HepG2 (cell line): Measurements from ENCODE around the gene BEGAIN. TPM values are rescaled to one million over a fixed set of nuclear protein-coding genes. Genes with fewer than 3 reads are reported as not detected.

Experiments
- ATAC-seq: fragments of 200-7000 bp; cut with Tn5 transposase; 3 replicates; pipeline ENCODE4 v1.9.1; 2020; ENCODE audit warnings: mild to moderate bottlenecking, moderate library complexity
- BruUV-seq: library from RNA; stranded (reverse); fragments of 400-500 nt; replicated peaks from 2 replicates; lab custom pipeline; 2021; lab: Mats Ljungman, UMichigan
- CTCF ChIA-PET: fragments of 300-600 bp; formaldehyde crosslinking; extraction: SDS; loops from one replicate; lab custom pipeline; 2021; ENCODE audit warnings: low total read pairs, inconsistent platforms, low intra/inter-chr PET ratio; lab: Yijun Ruan, JAX
- POLR2A ChIA-PET: fragments of 350-600 bp; sonication (Branson Sonifier 250); formaldehyde crosslinking; loops from one replicate; lab custom pipeline; 2020; ENCODE audit warnings: antibody characterized with exemption, inconsistent platforms; lab: Yijun Ruan, JAX
- DNase-seq: peaks from one replicate; pipeline ENCODE4 v3.0.0-alpha.2; 2015; ENCODE audit warnings: low spot score
- FAIRE-seq: peaks from 3 replicates; lab custom pipeline; 2011; peaks lifted over from hg19 to GRCh38; lab: Jason Lieb, UNC
- H2AFZ ChIP-seq: one replicate; pipeline ENCODE4 v1.6.1; 2011; ENCODE audit warnings: low read length, inconsistent platforms
- H3K27ac ChIP-seq: fragments of 300-600 bp; 3 replicates; pipeline ENCODE4 v1.8.0; 2011; ENCODE audit warnings: mixed run types, mild to moderate bottlenecking, mixed read lengths, low read length, inconsistent platforms; ENCODE audit not compliant: insufficient read depth; ENCODE audit errors: extremely low read length
- H3K27me3 ChIP-seq, 2 experiments: fragments of 200-600 bp in 1 of 2; 2 replicates in 1 of 2; 3 replicates in 1 of 2; pipeline versions ENCODE4 v1.6.0 to v1.8.0; 2011; ENCODE audit warnings: low read length in 2 of 2, mild to moderate bottlenecking in 2 of 2, moderate library complexity in 2 of 2, inconsistent platforms in 1 of 2; ENCODE audit not compliant: insufficient read depth in 2 of 2, control insufficient read depth in 1 of 2
- H3K36me3 ChIP-seq, 2 experiments: fragments of 200-600 bp in 1 of 2; replicated peaks in 1 of 2; 2 replicates in 1 of 2; 3 replicates in 1 of 2; pipeline versions ENCODE4 v1.5.1 to v1.8.0; 2011; ENCODE audit warnings: low read length in 2 of 2, inconsistent platforms in 1 of 2; ENCODE audit not compliant: insufficient read depth in 2 of 2, control insufficient read depth in 1 of 2
- H3K4me1 ChIP-seq: 2 replicates; pipeline ENCODE4 v1.5.1; 2012; ENCODE audit warnings: low read length, inconsistent platforms; ENCODE audit not compliant: insufficient read depth
- H3K4me2 ChIP-seq: 2 replicates; pipeline ENCODE4 v1.6.0; 2011; ENCODE audit warnings: low read depth, low read length, inconsistent platforms
- H3K4me3 ChIP-seq, 3 experiments: fragments of 200-600 bp in 1 of 3; sonication (generic), shearing (Covaris generic) in 1 of 3; replicated peaks in 1 of 3; 2 replicates each; pipeline ENCODE4 v1.5.1; 2011 to 2016; ENCODE audit warnings: low read length in 3 of 3, inconsistent platforms in 2 of 3, low read depth in 2 of 3, mild to moderate bottlenecking in 2 of 3, control low read depth in 1 of 3, mixed read lengths in 1 of 3; ENCODE audit not compliant: insufficient read depth in 1 of 3
- H3K79me2 ChIP-seq: one replicate; pipeline ENCODE4 v1.6.1; 2011; ENCODE audit warnings: low read length, inconsistent platforms; ENCODE audit not compliant: insufficient read depth
- H3K9ac ChIP-seq: 2 replicates; pipeline ENCODE4 v1.6.0; 2011; ENCODE audit warnings: mild to moderate bottlenecking, low read depth, low read length, inconsistent platforms; ENCODE audit not compliant: insufficient read depth
- H3K9me3 ChIP-seq: 2 replicates; pipeline ENCODE4 v1.5.1; 2012; ENCODE audit warnings: mild to moderate bottlenecking, low read length
- H4K20me1 ChIP-seq: 2 replicates; pipeline ENCODE4 v1.6.0; 2011; ENCODE audit warnings: inconsistent platforms, mild to moderate bottlenecking, low read length, moderate library complexity; ENCODE audit not compliant: insufficient read depth
- AFF4 ChIP-seq: sonication (generic); formaldehyde crosslinking; IDR thresholded peaks from 2 replicates; pipeline ENCODE4 v1.4.0; 2020; ENCODE audit warnings: missing genetic modification reagents
- CREBL2 ChIP-seq: sonication (generic); formaldehyde crosslinking; IDR thresholded peaks from 2 replicates; pipeline ENCODE4 v1.8.1; 2023; ENCODE audit warnings: missing genetic modification reagents, mild to moderate bottlenecking, borderline replicate concordance
- GTF2F1 ChIP-seq: fragments of 150-350 bp; IDR thresholded peaks from 2 replicates; pipeline ENCODE4 v1.6.1; 2014; ENCODE audit warnings: low read length
- NCOA2 ChIP-seq: sonication (generic); formaldehyde crosslinking; IDR thresholded peaks from 2 replicates; pipeline ENCODE4 v1.8.0; 2022; ENCODE audit warnings: inconsistent platforms
- PHF5A ChIP-seq: IDR thresholded peaks from one replicate; pipeline ENCODE4 v1.6.1; 2018; ENCODE audit warnings: low read depth, missing genetic modification reagents; ENCODE audit not compliant: unreplicated experiment
- POLR2G ChIP-seq: fragments of 200-400 bp; formaldehyde crosslinking; IDR thresholded peaks from 2 replicates; pipeline ENCODE4 v1.6.1; 2018; ENCODE audit warnings: mild to moderate bottlenecking, low read depth, low read length, moderate library complexity
- SMYD3 ChIP-seq: sonication (generic); formaldehyde crosslinking; IDR thresholded peaks from 2 replicates; pipeline ENCODE4 v1.8.1; 2023; ENCODE audit warnings: mild to moderate bottlenecking, missing genetic modification reagents
- SSRP1 ChIP-seq: IDR thresholded peaks from 2 replicates; pipeline ENCODE4 v1.6.1; 2016; ENCODE audit warnings: control low read depth
- SYNCRIP ChIP-seq: fragments of 200-400 bp; formaldehyde crosslinking; IDR thresholded peaks from 2 replicates; pipeline ENCODE4 v1.6.1; 2018; ENCODE audit warnings: mild to moderate bottlenecking, low read depth, low read length; ENCODE audit not compliant: insufficient read depth
- TBX2 ChIP-seq: sonication (generic); formaldehyde crosslinking; IDR thresholded peaks from 2 replicates; pipeline ENCODE4 v1.5.0; 2020; ENCODE audit warnings: missing genetic modification reagents, mild to moderate bottlenecking, borderline replicate concordance
- U2AF1 ChIP-seq: fragments of 200-400 bp; formaldehyde crosslinking; optimal IDR thresholded peaks from 2 replicates; pipeline ENCODE3; 2017; ENCODE audit warnings: mild to moderate bottlenecking, low read depth, low read length
- YY1 ChIP-seq: IDR thresholded peaks from 2 replicates; pipeline ENCODE4 v1.6.1; 2011; ENCODE audit warnings: low read length, low read depth, moderate library complexity, mild to moderate bottlenecking; ENCODE audit not compliant: insufficient read depth, insufficient replicate concordance
- ZFP41 ChIP-seq: sonication (generic); formaldehyde crosslinking; IDR thresholded peaks from 2 replicates; pipeline ENCODE4 v1.4.0; 2020; ENCODE audit warnings: mild to moderate bottlenecking, missing genetic modification reagents, borderline replicate concordance
- ZIK1 ChIP-seq: sonication (generic); formaldehyde crosslinking; IDR thresholded peaks from 2 replicates; pipeline ENCODE4 v1.5.0; 2020; ENCODE audit warnings: mild to moderate bottlenecking, low read depth, missing genetic modification reagents, borderline replicate concordance
- ZNF24 ChIP-seq: fragments of 450-650 bp; IDR thresholded peaks from 2 replicates; pipeline ENCODE4 v1.6.1; 2017; ENCODE audit warnings: antibody characterized with exemption, mild to moderate bottlenecking
- ZNF549 ChIP-seq: sonication (generic); formaldehyde crosslinking; IDR thresholded peaks from 2 replicates; pipeline ENCODE4 v1.5.0; 2020; ENCODE audit warnings: missing genetic modification reagents
- ZNF790 ChIP-seq: sonication (generic); formaldehyde crosslinking; IDR thresholded peaks from 2 replicates; pipeline ENCODE4 v1.8.0; 2022; ENCODE audit warnings: missing genetic modification reagents, mild to moderate bottlenecking, borderline replicate concordance
- WGBS: methylation state at CpG from one replicate; pipeline ENCODE4 v1.1.6; 2017; ENCODE audit warnings: low lambda C conversion rate; 5-methylcytosine and 5-hydroxymethylcytosine counted together
- in situ Hi-C: cut with HindIII; loops from 2 replicates; pipeline ENCODE4 v1.10.0; 2017; ENCODE audit warnings: low pct_unique_long_range_greater_than_20kb; ENCODE audit not compliant: extremely low pct_ligation_motif_present
- intact Hi-C: fragments of 100-400 bp; cut with micrococcal nuclease; formaldehyde crosslinking; loops from one replicate; pipeline ENCODE4 v1.10.0; 2022; ENCODE audit not compliant: unreplicated experiment
- polyA plus RNA-seq, 8 experiments: library from polyadenylated mRNA; depleted of rRNA in 3 of 8; stranded (reverse) in 7 of 8; unstranded in 1 of 8; fragments of >200 nt; fragmentation: Illumina TruSeq in 4 of 8; extraction: Trizol in 4 of 8; gene quantifications; 2 replicates each; pipeline versions ENCODE4 v1.2.1 to v1.2.3, GENCODE V29; 2011 to 2016; ENCODE audit warnings: low read depth in 4 of 8, missing spikeins in 1 of 8, mixed read lengths in 1 of 8; ENCODE audit not compliant: insufficient read depth in 1 of 8
- total RNA-seq, 5 experiments: library from RNA; depleted of rRNA; stranded (reverse); fragments of >200 nt; fragmentation: Illumina TruSeq; extraction: Trizol; gene quantifications; 2 replicates each; pipeline ENCODE4 v1.2.3, GENCODE V29; 2016; ENCODE audit warnings: low read depth in 1 of 5

Gene BEGAIN
- total and polyA plus RNA-seq, 2 of the 13 experiments (the other 11 are each of a cell fraction or from before 2014, with no cell fraction given), result not detected

DNA sequence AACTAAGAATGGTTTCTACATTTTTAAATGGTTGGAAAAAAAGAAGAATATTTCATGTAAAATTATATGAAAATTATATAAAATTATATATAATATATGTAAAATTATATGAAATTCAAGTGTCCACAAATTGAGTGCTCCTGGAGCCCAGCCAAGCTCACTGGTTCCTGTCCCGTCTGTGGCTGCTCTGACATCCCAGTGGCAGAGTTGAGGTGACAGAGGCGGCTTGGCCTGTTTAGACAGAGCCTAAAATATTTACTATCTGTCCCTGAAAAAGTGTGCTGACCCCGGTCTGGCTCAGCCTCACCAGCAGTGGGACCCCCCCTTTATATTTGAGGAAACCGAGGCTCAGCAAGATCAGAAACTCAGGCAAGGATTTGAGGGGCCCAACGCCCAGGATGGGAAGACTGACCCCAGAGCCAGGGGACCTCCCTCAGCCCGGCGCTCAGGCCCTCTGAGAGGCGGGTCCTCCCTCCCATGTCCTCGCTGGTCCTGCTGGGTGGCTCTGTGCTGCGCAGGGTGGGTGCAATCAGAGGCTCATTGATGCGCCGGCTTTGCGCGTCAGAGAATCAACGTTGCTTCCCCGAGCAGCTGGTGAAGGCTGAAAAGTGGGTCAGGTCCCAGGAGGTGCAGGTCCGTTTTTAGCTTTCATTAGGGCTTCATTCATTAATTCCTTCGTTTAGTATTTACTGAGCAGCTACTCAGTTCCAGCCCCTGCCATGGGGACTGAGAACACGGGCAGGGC is 21.5 kb upstream of the BEGAIN start (continued):
- TF ChIP-seq ZNF549 (CRISPR knock-in tag) (no peak), PHF5A (CRISPR knock-in tag) (no peak), GTF2F1 (no peak), SMYD3 (CRISPR knock-in tag) (no peak), SYNCRIP (no peak)

- Histone ChIP-seq H3K79me2 (no peaks in the 10 kb centered on the region), H4K20me1 (no peaks in the 10 kb centered on the region), H3K4me2 (no peak overlapping the region), H3K27ac (no peak overlapping the region), H3K9me3 (no peaks in the 10 kb centered on the region), H3K4me1 (no peaks in the 10 kb centered on the region), H2AFZ (no peak overlapping the region), H3K27me3 (peaks cover 5 to 42% of the 10 kb centered on the region in 2 experiments; a peak in 4 of 5 replicates), H3K4me3 (no peak overlapping the region), H3K36me3 (no peaks in the 10 kb centered on the region), H3K9ac (no peak overlapping the region)
- WGBS, result 30% methylated on average over 3 of the region's 3 CpGs
- FAIRE-seq, result no peak
- in situ Hi-C loops, result no loop called here
- no TSS peak for BruUV-seq
- no peak for ATAC-seq
- ChIA-PET POLR2A (no interaction called here), CTCF (no interaction called here)
- intact Hi-C loops, result no loop called here
- DNase-seq, result no peak
- TF ChIP-seq ZNF24 (no peak), AFF4 (CRISPR knock-in tag) (no peak), ZIK1 (CRISPR knock-in tag) (no peak), TBX2 (no peak), YY1 (no peak), POLR2G (no peak), NCOA2 (CRISPR knock-in tag) (no peak), ZNF790 (CRISPR knock-in tag) (no peak), SSRP1 (CRISPR knock-in tag) (no peak), U2AF1 (no peak), ZFP41 (CRISPR knock-in tag) (no peak), CREBL2 (CRISPR knock-in tag) (no peak)
Measured at GRCh38 chr14:100608064-100608463, 20.8 kb upstream of the BEGAIN start.
